HepG2 (cell line): Measurements from ENCODE around the gene AP3B1. TPM values are rescaled to one million over a fixed set of nuclear protein-coding genes. Genes with fewer than 3 reads are reported as not detected.

Experiments
- ATAC-seq: fragments of 200-7000 bp; cut with Tn5 transposase; 3 replicates; pipeline ENCODE4 v1.9.1; 2020; ENCODE audit warnings: mild to moderate bottlenecking, moderate library complexity
- BruUV-seq: library from RNA; stranded (reverse); fragments of 400-500 nt; replicated peaks from 2 replicates; lab custom pipeline; 2021; lab: Mats Ljungman, UMichigan
- CTCF ChIA-PET: fragments of 300-600 bp; formaldehyde crosslinking; extraction: SDS; loops from one replicate; lab custom pipeline; 2021; ENCODE audit warnings: low total read pairs, inconsistent platforms, low intra/inter-chr PET ratio; lab: Yijun Ruan, JAX
- POLR2A ChIA-PET: fragments of 350-600 bp; sonication (Branson Sonifier 250); formaldehyde crosslinking; loops from one replicate; lab custom pipeline; 2020; ENCODE audit warnings: antibody characterized with exemption, inconsistent platforms; lab: Yijun Ruan, JAX
- DNase-seq: peaks from one replicate; pipeline ENCODE4 v3.0.0-alpha.2; 2015; ENCODE audit warnings: low spot score
- FAIRE-seq: peaks from 3 replicates; lab custom pipeline; 2011; peaks lifted over from hg19 to GRCh38; lab: Jason Lieb, UNC
- H2AFZ ChIP-seq: one replicate; pipeline ENCODE4 v1.6.1; 2011; ENCODE audit warnings: low read length, inconsistent platforms
- H3K27ac ChIP-seq: fragments of 300-600 bp; 3 replicates; pipeline ENCODE4 v1.8.0; 2011; ENCODE audit warnings: mixed run types, mild to moderate bottlenecking, mixed read lengths, low read length, inconsistent platforms; ENCODE audit not compliant: insufficient read depth; ENCODE audit errors: extremely low read length
- H3K27me3 ChIP-seq, 2 experiments: fragments of 200-600 bp in 1 of 2; 2 replicates in 1 of 2; 3 replicates in 1 of 2; pipeline versions ENCODE4 v1.6.0 to v1.8.0; 2011; ENCODE audit warnings: low read length in 2 of 2, mild to moderate bottlenecking in 2 of 2, moderate library complexity in 2 of 2, inconsistent platforms in 1 of 2; ENCODE audit not compliant: insufficient read depth in 2 of 2, control insufficient read depth in 1 of 2
- H3K36me3 ChIP-seq, 2 experiments: fragments of 200-600 bp in 1 of 2; replicated peaks in 1 of 2; 2 replicates in 1 of 2; 3 replicates in 1 of 2; pipeline versions ENCODE4 v1.5.1 to v1.8.0; 2011; ENCODE audit warnings: low read length in 2 of 2, inconsistent platforms in 1 of 2; ENCODE audit not compliant: insufficient read depth in 2 of 2, control insufficient read depth in 1 of 2
- H3K4me1 ChIP-seq: 2 replicates; pipeline ENCODE4 v1.5.1; 2012; ENCODE audit warnings: low read length, inconsistent platforms; ENCODE audit not compliant: insufficient read depth
- H3K4me2 ChIP-seq: 2 replicates; pipeline ENCODE4 v1.6.0; 2011; ENCODE audit warnings: low read depth, low read length, inconsistent platforms
- H3K4me3 ChIP-seq, 3 experiments: fragments of 200-600 bp in 1 of 3; sonication (generic), shearing (Covaris generic) in 1 of 3; replicated peaks in 1 of 3; 2 replicates each; pipeline ENCODE4 v1.5.1; 2011 to 2016; ENCODE audit warnings: low read length in 3 of 3, inconsistent platforms in 2 of 3, low read depth in 2 of 3, mild to moderate bottlenecking in 2 of 3, control low read depth in 1 of 3, mixed read lengths in 1 of 3; ENCODE audit not compliant: insufficient read depth in 1 of 3
- H3K79me2 ChIP-seq: one replicate; pipeline ENCODE4 v1.6.1; 2011; ENCODE audit warnings: low read length, inconsistent platforms; ENCODE audit not compliant: insufficient read depth
- H3K9ac ChIP-seq: 2 replicates; pipeline ENCODE4 v1.6.0; 2011; ENCODE audit warnings: mild to moderate bottlenecking, low read depth, low read length, inconsistent platforms; ENCODE audit not compliant: insufficient read depth
- H3K9me3 ChIP-seq: 2 replicates; pipeline ENCODE4 v1.5.1; 2012; ENCODE audit warnings: mild to moderate bottlenecking, low read length
- H4K20me1 ChIP-seq: 2 replicates; pipeline ENCODE4 v1.6.0; 2011; ENCODE audit warnings: inconsistent platforms, mild to moderate bottlenecking, low read length, moderate library complexity; ENCODE audit not compliant: insufficient read depth
- CREB1 ChIP-seq, 2 experiments: fragments of 450-650 bp in 1 of 2; IDR thresholded peaks; 2 replicates each; pipeline ENCODE4 v1.6.1; 2016 to 2017; ENCODE audit warnings: control low read depth in 1 of 2, mild to moderate bottlenecking in 1 of 2, missing compliant biosample characterization in 1 of 2, missing genetic modification characterization in 1 of 2
- FOXA1 ChIP-seq, 2 experiments: fragments of 450-650 bp in 1 of 2; sonication (generic) in 1 of 2; formaldehyde crosslinking in 1 of 2; IDR thresholded peaks; 2 replicates each; pipeline versions ENCODE4 v1.4.0 to v1.6.1; 2016 to 2020; ENCODE audit warnings: missing genetic modification reagents in 1 of 2
- FOXA3 ChIP-seq: IDR thresholded peaks from 2 replicates; pipeline ENCODE4 v1.6.1; 2016; ENCODE audit warnings: missing genetic modification reagents, missing compliant biosample characterization
- GATAD2A ChIP-seq: IDR thresholded peaks from 2 replicates; pipeline ENCODE4 v1.6.1; 2016
- KAT7 ChIP-seq: IDR thresholded peaks from 2 replicates; pipeline ENCODE4 v1.6.1; 2018; ENCODE audit warnings: borderline replicate concordance, missing compliant biosample characterization
- MED13 ChIP-seq: sonication (generic); formaldehyde crosslinking; IDR thresholded peaks from 2 replicates; pipeline ENCODE4 v1.5.0; 2020; ENCODE audit warnings: missing genetic modification reagents
- MEIS1 ChIP-seq: sonication (generic); formaldehyde crosslinking; IDR thresholded peaks from 2 replicates; pipeline ENCODE4 v1.9.0; 2021; ENCODE audit warnings: mild to moderate bottlenecking, missing genetic modification reagents, moderate library complexity, borderline replicate concordance
- MTA1 ChIP-seq: sonication (generic); formaldehyde crosslinking; IDR thresholded peaks from 2 replicates; pipeline ENCODE4 v1.4.0; 2020; ENCODE audit warnings: missing genetic modification reagents, mild to moderate bottlenecking, borderline replicate concordance
- NKX3-1 ChIP-seq: sonication (generic); formaldehyde crosslinking; IDR thresholded peaks from 2 replicates; pipeline ENCODE4 v1.5.0; 2020; ENCODE audit warnings: missing genetic modification reagents
- SATB2 ChIP-seq: sonication (generic); formaldehyde crosslinking; IDR thresholded peaks from 2 replicates; pipeline ENCODE4 v1.5.0; 2020; ENCODE audit warnings: missing genetic modification reagents
- SNAPC2 ChIP-seq: sonication (generic); formaldehyde crosslinking; IDR thresholded peaks from 2 replicates; pipeline ENCODE4 v1.8.1; 2022; ENCODE audit warnings: mild to moderate bottlenecking, missing genetic modification reagents
- USF2 ChIP-seq, 2 experiments: sonication (generic) in 1 of 2; formaldehyde crosslinking in 1 of 2; IDR thresholded peaks; 2 replicates each; pipeline versions ENCODE4 v1.5.1 to v1.6.1; 2011 to 2020; ENCODE audit warnings: borderline replicate concordance in 1 of 2, low read depth in 1 of 2, low read length in 1 of 2, mild to moderate bottlenecking in 1 of 2, missing genetic modification reagents in 1 of 2, moderate library complexity in 1 of 2
- ZFYVE20 ChIP-seq: sonication (generic); formaldehyde crosslinking; IDR thresholded peaks from 2 replicates; pipeline ENCODE4 v1.8.0; 2023; ENCODE audit warnings: low read depth, mild to moderate bottlenecking, moderate library complexity, missing genetic modification reagents, borderline replicate concordance
- ZKSCAN1 ChIP-seq: fragments of 150-350 bp; IDR thresholded peaks from 2 replicates; pipeline ENCODE4 v1.6.1; 2014; ENCODE audit warnings: low read length
- ZMYM2 ChIP-seq: sonication (generic); formaldehyde crosslinking; IDR thresholded peaks from 2 replicates; pipeline ENCODE4 v1.8.0; 2022; ENCODE audit warnings: mild to moderate bottlenecking, missing genetic modification reagents
- ZMYM4 ChIP-seq: sonication (generic); formaldehyde crosslinking; IDR thresholded peaks from 2 replicates; pipeline ENCODE4 v1.8.1; 2023; ENCODE audit warnings: mild to moderate bottlenecking, missing genetic modification reagents
- ZNF670 ChIP-seq: sonication (generic); formaldehyde crosslinking; IDR thresholded peaks from 2 replicates; pipeline ENCODE4 v1.8.0; 2022; ENCODE audit warnings: mild to moderate bottlenecking, missing genetic modification reagents, borderline replicate concordance
- ZNF75D ChIP-seq: sonication (generic); formaldehyde crosslinking; IDR thresholded peaks from 2 replicates; pipeline ENCODE4 v1.8.1; 2023; ENCODE audit warnings: missing genetic modification reagents, mild to moderate bottlenecking, borderline replicate concordance
- ZNF761 ChIP-seq: sonication (generic); formaldehyde crosslinking; conservative IDR thresholded peaks from 2 replicates; pipeline ENCODE4 v1.4.0; 2020; ENCODE audit warnings: mild to moderate bottlenecking, missing genetic modification reagents
- ZNF781 ChIP-seq: sonication (generic); formaldehyde crosslinking; IDR thresholded peaks from 2 replicates; pipeline ENCODE4 v1.5.1; 2020; ENCODE audit warnings: borderline replicate concordance, mild to moderate bottlenecking, missing genetic modification reagents; ENCODE audit errors: not compliant biosample characterization
- WGBS: methylation state at CpG from one replicate; pipeline ENCODE4 v1.1.6; 2017; ENCODE audit warnings: low lambda C conversion rate; 5-methylcytosine and 5-hydroxymethylcytosine counted together
- in situ Hi-C: cut with HindIII; loops from 2 replicates; pipeline ENCODE4 v1.10.0; 2017; ENCODE audit warnings: low pct_unique_long_range_greater_than_20kb; ENCODE audit not compliant: extremely low pct_ligation_motif_present
- intact Hi-C: fragments of 100-400 bp; cut with micrococcal nuclease; formaldehyde crosslinking; loops from one replicate; pipeline ENCODE4 v1.10.0; 2022; ENCODE audit not compliant: unreplicated experiment
- polyA plus RNA-seq, 8 experiments: library from polyadenylated mRNA; depleted of rRNA in 3 of 8; stranded (reverse) in 7 of 8; unstranded in 1 of 8; fragments of >200 nt; fragmentation: Illumina TruSeq in 4 of 8; extraction: Trizol in 4 of 8; gene quantifications; 2 replicates each; pipeline versions ENCODE4 v1.2.1 to v1.2.3, GENCODE V29; 2011 to 2016; ENCODE audit warnings: low read depth in 4 of 8, missing spikeins in 1 of 8, mixed read lengths in 1 of 8; ENCODE audit not compliant: insufficient read depth in 1 of 8
- total RNA-seq, 5 experiments: library from RNA; depleted of rRNA; stranded (reverse); fragments of >200 nt; fragmentation: Illumina TruSeq; extraction: Trizol; gene quantifications; 2 replicates each; pipeline ENCODE4 v1.2.3, GENCODE V29; 2016; ENCODE audit warnings: low read depth in 1 of 5
- TF ChIP-seq, protein P1 (sequence below): sonication (generic); formaldehyde crosslinking; IDR thresholded peaks from 2 replicates; pipeline ENCODE4 v1.5.0; 2020; ENCODE audit warnings: mild to moderate bottlenecking, missing genetic modification reagents

AP3B1 gene
- total and polyA plus RNA-seq, 2 of the 13 experiments (the other 11 are each of a cell fraction or from before 2014, with no cell fraction given), result 37.7 to 51.2 TPM

- no TSS peak for BruUV-seq
- in situ Hi-C loops, result loop anchor here (10.0 to 25.0 kb wide), 2 partner anchors 340 to 422 kb away; no protein-coding TSS in a partner anchor
- Histone ChIP-seq H3K4me3 (no peak overlapping the region), H3K4me2 (peak overlapping the region; percentile 52), H3K9me3 (no peaks in the 10 kb centered on the region), H4K20me1 (no peaks in the 10 kb centered on the region), H3K27me3 (no peaks in the 10 kb centered on the region), H3K36me3 (no peaks in the 10 kb centered on the region), H3K27ac (no peak overlapping the region), H2AFZ (no peak overlapping the region), H3K4me1 (peaks cover 26% of the 10 kb centered on the region), H3K9ac (no peak overlapping the region), H3K79me2 (no peaks in the 10 kb centered on the region)
- FAIRE-seq, result no peak
- ChIA-PET POLR2A (no interaction called here), CTCF (no interaction called here)
- intact Hi-C loops, result no loop called here
- under 1% methylated on average over 10 of the region's 11 CpGs for WGBS
- ATAC-seq, result peak; percentile 85
- DNase-seq, result peak; percentile 17
- TF ChIP-seq USF2 (IDR thresholded peaks at IDR 0.05; ENCODE audit: low read depth, low read length), result no peak
- no peak for TF ChIP-seq USF2 (CRISPR knock-in tag; IDR thresholded peaks at IDR 0.05; ENCODE audit: borderline replicate concordance)
- TF ChIP-seq NKX3-1 (CRISPR knock-in tag), result no peak
- no peak for TF ChIP-seq MTA1
- TF ChIP-seq ZNF75D, result no peak
- 0 out of 2 replicates have a peak, but pooled peaks have one; percentile 21 for TF ChIP-seq FOXA3 (CRISPR knock-in tag)
- no peak for TF ChIP-seq CREB1 (IDR thresholded peaks at IDR 0.05)
- TF ChIP-seq CREB1 (CRISPR knock-in tag; IDR thresholded peaks at IDR 0.05), result no peak
- TF ChIP-seq SATB2 (CRISPR knock-in tag), result no peak
- no peak for TF ChIP-seq ZNF781 (CRISPR knock-in tag)
- TF ChIP-seq ZKSCAN1, result no peak
- TF ChIP-seq MEIS1 (CRISPR knock-in tag), result no peak
- TF ChIP-seq ZNF670, result no peak
- TF ChIP-seq SNAPC2 (CRISPR knock-in tag), result no peak
- TF ChIP-seq ZFYVE20 (CRISPR knock-in tag), result no peak
- no peak for TF ChIP-seq ZNF761 (CRISPR knock-in tag)
- no peak for TF ChIP-seq ZMYM2
- TF ChIP-seq ZMYM4, result no peak
- TF ChIP-seq KAT7, result no peak
- TF ChIP-seq, protein P1, sequence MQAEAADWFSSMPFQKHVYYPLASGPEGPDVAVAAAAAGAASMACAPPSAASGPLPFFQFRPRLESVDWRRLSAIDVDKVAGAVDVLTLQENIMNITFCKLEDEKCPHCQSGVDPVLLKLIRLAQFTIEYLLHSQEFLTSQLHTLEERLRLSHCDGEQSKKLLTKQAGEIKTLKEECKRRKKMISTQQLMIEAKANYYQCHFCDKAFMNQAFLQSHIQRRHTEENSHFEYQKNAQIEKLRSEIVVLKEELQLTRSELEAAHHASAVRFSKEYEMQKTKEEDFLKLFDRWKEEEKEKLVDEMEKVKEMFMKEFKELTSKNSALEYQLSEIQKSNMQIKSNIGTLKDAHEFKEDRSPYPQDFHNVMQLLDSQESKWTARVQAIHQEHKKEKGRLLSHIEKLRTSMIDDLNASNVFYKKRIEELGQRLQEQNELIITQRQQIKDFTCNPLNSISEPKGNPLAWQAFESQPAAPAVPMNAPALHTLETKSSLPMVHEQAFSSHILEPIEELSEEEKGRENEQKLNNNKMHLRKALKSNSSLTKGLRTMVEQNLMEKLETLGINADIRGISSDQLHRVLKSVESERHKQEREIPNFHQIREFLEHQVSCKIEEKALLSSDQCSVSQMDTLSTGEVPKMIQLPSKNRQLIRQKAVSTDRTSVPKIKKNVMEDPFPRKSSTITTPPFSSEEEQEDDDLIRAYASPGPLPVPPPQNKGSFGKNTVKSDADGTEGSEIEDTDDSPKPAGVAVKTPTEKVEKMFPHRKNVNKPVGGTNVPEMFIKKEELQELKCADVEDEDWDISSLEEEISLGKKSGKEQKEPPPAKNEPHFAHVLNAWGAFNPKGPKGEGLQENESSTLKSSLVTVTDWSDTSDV, result no peak
- TF ChIP-seq MED13 (CRISPR knock-in tag), result no peak
- TF ChIP-seq GATAD2A (CRISPR knock-in tag), result no peak
- TF ChIP-seq FOXA1 (IDR thresholded peaks at IDR 0.05), result no peak
- 0 out of 2 replicates have a peak, but pooled peaks have one; percentile 24 for TF ChIP-seq FOXA1 (CRISPR knock-in tag; IDR thresholded peaks at IDR 0.05)
Observed at GRCh38 chr5:77984587-77984986, 309.9 kb downstream of the AP3B1 start.
